ENCODE results near the gene ONECUT1.

The ONECUT1 gene

GRCh38 chr15:52731732-52732470, 58.2 kb downstream of the ONECUT1 start:
- no peak for DNase-seq (ENCODE audit: low read depth)

- DNase-seq (ENCODE audit: low read depth): no peak
These were observed 59.1 kb downstream of the ONECUT1 start for GRCh38 chr15:52731004-52731403.

GRCh38 chr15:52730594-52730993, 59.5 kb downstream of the ONECUT1 start:
- DNase-seq (ENCODE audit: low read depth): no peak

- DNase-seq (ENCODE audit: low read depth): no peak
These were observed 60.0 kb downstream of the ONECUT1 start for GRCh38 chr15:52730173-52730572.

GRCh38 chr15:52728899-52729298, 61.2 kb downstream of the ONECUT1 start:
- no peak for DNase-seq (ENCODE audit: low read depth)

- DNase-seq (ENCODE audit: low read depth): no peak
These were observed 62.3 kb downstream of the ONECUT1 start for GRCh38 chr15:52727815-52728214.

GRCh38 chr15:52726195-52726594, 63.9 kb downstream of the ONECUT1 start:
- no peak for DNase-seq (ENCODE audit: low read depth)

- DNase-seq (ENCODE audit: low read depth): no peak
These were observed 71.6 kb downstream of the ONECUT1 start for GRCh38 chr15:52718551-52718950.

GRCh38 chr15:52717924-52718323, 72.2 kb downstream of the ONECUT1 start:
- no peak for DNase-seq (ENCODE audit: low read depth)

- DNase-seq (ENCODE audit: low read depth): no peak
These were observed 72.7 kb downstream of the ONECUT1 start for GRCh38 chr15:52717481-52717880.

- no peak for DNase-seq (ENCODE audit: low read depth)
These were observed 73.6 kb downstream of the ONECUT1 start for GRCh38 chr15:52716536-52716935.

- DNase-seq (ENCODE audit: low read depth): no peak
These were observed 74.7 kb downstream of the ONECUT1 start for GRCh38 chr15:52715411-52715810.

- no peak for DNase-seq (ENCODE audit: low read depth)
These were observed 75.2 kb downstream of the ONECUT1 start for GRCh38 chr15:52714968-52715367.

GRCh38 chr15:52710708-52711389, 79.3 kb downstream of the ONECUT1 start:
- DNase-seq (ENCODE audit: low read depth): no peak

GRCh38 chr15:52710050-52710707, 80.0 kb downstream of the ONECUT1 start:
- DNase-seq (ENCODE audit: low read depth): no peak

GRCh38 chr15:52709187-52709981, 80.8 kb downstream of the ONECUT1 start:
- no peak for DNase-seq (ENCODE audit: low read depth)
